ENCODE measurements around the gene RAB34. TPM values are rescaled to one million over a fixed set of nuclear protein-coding genes. Genes with fewer than 3 reads are reported as not detected.
A peak's percentile ranks its signal among the peaks of the same experiment; 100 is the strongest.

RAB34 gene
- total and polyA plus RNA-seq, 9 of the 15 experiments (the other 6 are each of a cell fraction or from before 2014, with no cell fraction given): 0.07 to 3.8 (median 0.46) TPM; not detected in 1

GRCh38 chr17:28711723-28712031 lies 6.0 kb downstream of the RAB34 start, which contains the start of gene PROCA1 (continued):
- TF ChIP-seq HLTF (IDR thresholded peaks at IDR 0.05) (peak; percentile 15; the same call in 1 of the 2 replicates), ZNF518B (CRISPR knock-in tag; IDR thresholded peaks at IDR 0.05) (no peak), HIVEP1 (CRISPR knock-in tag; IDR thresholded peaks at IDR 0.05) (no peak), STAT5A (IDR thresholded peaks at IDR 0.05; ENCODE audit: borderline replicate concordance, low read length) (no peak), NR2C2 (CRISPR knock-in tag; IDR thresholded peaks at IDR 0.05) (no peak), NR2C2 (tag; IDR thresholded peaks at IDR 0.05) (peak; percentile 55; the same call in 1 of the 2 replicates), LARP7 (IDR thresholded peaks at IDR 0.05) (0 out of 2 replicates have a peak, but pooled peaks have one; percentile 61), MAFF (IDR thresholded peaks at IDR 0.05; ENCODE audit: low read length) (no peak), MYC (IDR thresholded peaks at IDR 0.05; ENCODE audit: low read depth, low read length) (no peak), MYC (CRISPR knock-in tag; IDR thresholded peaks at IDR 0.05; ENCODE audit: borderline replicate concordance, low read depth) (peak; percentile 76; the same call in 1 of the 2 replicates), ZNF398 (CRISPR knock-in tag; IDR thresholded peaks at IDR 0.05) (no peak), SMARCA5 (IDR thresholded peaks at IDR 0.05) (peak; percentile 68; the same call in 1 of the 2 replicates), KDM2B (CRISPR knock-in tag; IDR thresholded peaks at IDR 0.05) (no peak), POLR2AphosphoS5 (IDR thresholded peaks at IDR 0.05; ENCODE audit: control insufficient read depth, insufficient read depth, low read depth, low read length) (peak; percentile 52; the same call in 1 of the 2 replicates), E2F3 (CRISPR knock-in tag; IDR thresholded peaks at IDR 0.05) (no peak), STAG1 (CRISPR knock-in tag; IDR thresholded peaks at IDR 0.05; ENCODE audit: borderline replicate concordance) (no peak)
- TF ChIP-seq, protein P1, sequence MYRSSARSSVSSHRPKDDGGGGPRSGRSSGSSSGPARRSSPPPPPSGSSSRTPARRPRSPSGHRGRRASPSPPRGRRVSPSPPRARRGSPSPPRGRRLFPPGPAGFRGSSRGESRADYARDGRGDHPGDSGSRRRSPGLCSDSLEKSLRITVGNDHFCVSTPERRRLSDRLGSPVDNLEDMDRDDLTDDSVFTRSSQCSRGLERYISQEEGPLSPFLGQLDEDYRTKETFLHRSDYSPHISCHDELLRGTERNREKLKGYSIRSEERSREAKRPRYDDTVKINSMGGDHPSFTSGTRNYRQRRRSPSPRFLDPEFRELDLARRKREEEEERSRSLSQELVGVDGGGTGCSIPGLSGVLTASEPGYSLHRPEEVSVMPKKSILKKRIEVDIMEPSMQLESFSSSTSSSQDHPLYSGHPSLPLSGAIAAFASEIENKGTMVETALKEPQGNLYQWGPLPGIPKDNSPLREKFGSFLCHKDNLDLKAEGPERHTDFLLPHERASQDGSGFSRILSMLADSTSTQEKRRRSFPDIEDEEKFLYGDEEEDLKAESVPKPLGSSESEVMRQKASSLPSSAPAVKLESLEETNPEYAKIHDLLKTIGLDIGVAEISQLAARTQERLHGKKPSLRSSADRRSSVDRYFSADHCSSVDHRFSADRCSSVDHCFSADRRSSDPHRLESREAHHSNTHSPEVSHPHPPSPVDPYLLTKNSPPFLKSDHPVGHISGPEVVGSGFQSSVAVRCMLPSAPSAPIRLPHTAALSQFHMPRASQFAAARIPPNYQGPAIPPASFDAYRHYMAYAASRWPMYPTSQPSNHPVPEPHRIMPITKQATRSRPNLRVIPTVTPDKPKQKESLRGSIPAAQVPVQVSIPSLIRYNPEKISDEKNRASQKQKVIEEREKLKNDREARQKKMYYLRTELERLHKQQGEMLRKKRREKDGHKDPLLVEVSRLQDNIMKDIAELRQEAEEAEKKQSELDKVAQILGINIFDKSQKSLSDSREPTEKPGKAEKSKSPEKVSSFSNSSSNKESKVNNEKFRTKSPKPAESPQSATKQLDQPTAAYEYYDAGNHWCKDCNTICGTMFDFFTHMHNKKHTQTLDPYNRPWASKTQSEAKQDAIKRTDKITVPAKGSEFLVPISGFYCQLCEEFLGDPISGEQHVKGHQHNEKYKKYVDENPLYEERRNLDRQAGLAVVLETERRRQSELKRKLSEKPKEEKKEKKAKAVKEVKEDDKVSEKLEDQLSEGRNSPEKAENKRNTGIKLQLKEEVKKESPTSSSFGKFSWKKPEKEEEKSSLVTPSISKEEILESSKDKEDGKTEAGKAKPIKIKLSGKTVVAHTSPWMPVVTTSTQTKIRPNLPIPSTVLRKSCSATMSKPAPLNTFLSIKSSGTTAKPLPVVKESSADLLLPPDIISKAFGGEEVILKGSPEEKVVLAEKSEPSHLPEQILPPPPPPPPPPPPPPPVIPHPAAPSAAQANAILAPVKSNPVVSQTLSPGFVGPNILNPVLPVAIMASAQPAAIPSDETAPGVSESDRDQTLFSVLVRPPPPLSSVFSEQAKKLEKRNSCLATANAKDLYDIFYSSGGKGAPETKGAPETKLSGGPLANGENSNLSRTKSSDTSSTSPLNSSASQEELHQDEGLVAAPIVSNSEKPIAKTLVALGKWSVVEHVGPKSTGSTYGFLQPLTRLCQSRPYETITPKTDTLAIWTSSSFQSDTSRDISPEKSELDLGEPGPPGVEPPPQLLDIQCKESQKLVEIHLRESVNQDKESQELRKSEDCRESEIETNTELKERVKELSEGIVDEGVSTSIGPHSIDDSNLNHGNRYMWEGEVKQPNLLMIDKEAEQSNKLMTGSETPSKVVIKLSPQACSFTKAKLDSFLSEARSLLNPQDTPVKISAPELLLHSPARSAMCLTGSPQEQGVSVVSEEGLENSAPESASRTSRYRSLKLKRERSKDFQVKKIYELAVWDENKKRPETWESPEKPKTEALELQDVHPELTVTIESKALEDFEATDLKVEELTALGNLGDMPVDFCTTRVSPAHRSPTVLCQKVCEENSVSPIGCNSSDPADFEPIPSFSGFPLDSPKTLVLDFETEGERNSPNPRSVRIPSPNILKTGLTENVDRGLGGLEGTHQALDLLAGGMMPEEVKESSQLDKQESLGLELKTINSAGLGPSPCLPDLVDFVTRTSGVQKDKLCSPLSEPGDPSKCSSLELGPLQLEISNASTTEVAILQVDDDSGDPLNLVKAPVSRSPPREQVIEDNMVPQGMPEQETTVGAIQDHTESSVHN (IDR thresholded peaks at IDR 0.05; ENCODE audit: borderline replicate concordance in 1 of 2, low read depth in 1 of 2): 0 out of 4 replicates have a peak, but pooled peaks of 1 of the 2 experiments have one; percentile 26
